Neural crest cell (in vitro differentiated cells): ENCODE results near the gene MOGAT2. TPM values are rescaled to one million over a fixed set of nuclear protein-coding genes. Genes with fewer than 3 reads are reported as not detected.

Source experiments
- DNase-seq: peaks from one replicate; pipeline ENCODE4 v3.0.0; 2021; ENCODE audit warnings: low read depth, mixed read lengths, low spot score
- H3K27ac Mint-ChIP-seq: one replicate; pipeline ENCODE4 v1.8.0; 2021; ENCODE audit warnings: mild to moderate bottlenecking, mixed read lengths; ENCODE audit not compliant: unreplicated experiment
- H3K27me3 Mint-ChIP-seq: 2 replicates; pipeline ENCODE4 v1.8.0; 2021; ENCODE audit warnings: low read depth, mild to moderate bottlenecking, mixed read lengths
- H3K36me3 Mint-ChIP-seq: 2 replicates; pipeline ENCODE4 v1.8.0; 2021; ENCODE audit warnings: low read depth, mild to moderate bottlenecking, mixed read lengths
- H3K4me1 Mint-ChIP-seq: 2 replicates; pipeline ENCODE4 v1.8.0; 2021; ENCODE audit warnings: mixed read lengths
- H3K4me3 Mint-ChIP-seq: one replicate; pipeline ENCODE4 v1.8.0; 2021; ENCODE audit warnings: mild to moderate bottlenecking, mixed read lengths
- H3K9me3 Mint-ChIP-seq: 2 replicates; pipeline ENCODE4 v1.8.0; 2021; ENCODE audit warnings: mixed read lengths
- total RNA-seq: library from RNA; stranded (reverse); gene quantifications from 2 replicates; pipeline ENCODE4 v1.2.1, GENCODE V29; 2021
- TF ChIP-seq, protein P1 (sequence below): fragments of 200-600 bp; sonication (generic); conservative IDR thresholded peaks from 2 replicates; pipeline ENCODE4 v1.5.0; 2021; ENCODE audit warnings: antibody characterized with exemption, mild to moderate bottlenecking

Gene MOGAT2
- total RNA-seq, 1 donor from 2014 or later = not detected

DNA sequence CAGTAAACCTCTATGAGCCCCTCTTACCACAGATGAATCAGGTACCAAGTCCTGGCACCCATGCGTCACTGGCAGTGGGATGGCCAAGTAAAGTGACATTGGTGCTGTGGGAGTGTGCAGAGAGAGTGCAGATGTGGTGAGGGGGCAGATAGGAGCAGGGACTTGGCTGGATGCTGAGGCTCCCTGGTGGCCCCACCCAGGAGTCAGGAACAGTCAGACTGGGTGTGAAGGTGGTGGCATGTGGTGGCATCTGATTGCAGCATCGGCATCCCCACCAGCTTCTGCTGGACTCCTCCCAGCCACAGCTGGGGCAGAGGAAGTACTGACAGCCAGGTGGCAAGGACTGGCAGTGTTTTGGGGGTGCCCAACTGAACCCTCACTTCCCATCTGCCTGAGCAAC, 62.3 kb downstream of the MOGAT2 start:
- DNase-seq = no peak
- H3K4me3 Mint-ChIP-seq = no peak overlapping the region
- H3K27ac Mint-ChIP-seq = no peak overlapping the region
- TF ChIP-seq, protein P1, sequence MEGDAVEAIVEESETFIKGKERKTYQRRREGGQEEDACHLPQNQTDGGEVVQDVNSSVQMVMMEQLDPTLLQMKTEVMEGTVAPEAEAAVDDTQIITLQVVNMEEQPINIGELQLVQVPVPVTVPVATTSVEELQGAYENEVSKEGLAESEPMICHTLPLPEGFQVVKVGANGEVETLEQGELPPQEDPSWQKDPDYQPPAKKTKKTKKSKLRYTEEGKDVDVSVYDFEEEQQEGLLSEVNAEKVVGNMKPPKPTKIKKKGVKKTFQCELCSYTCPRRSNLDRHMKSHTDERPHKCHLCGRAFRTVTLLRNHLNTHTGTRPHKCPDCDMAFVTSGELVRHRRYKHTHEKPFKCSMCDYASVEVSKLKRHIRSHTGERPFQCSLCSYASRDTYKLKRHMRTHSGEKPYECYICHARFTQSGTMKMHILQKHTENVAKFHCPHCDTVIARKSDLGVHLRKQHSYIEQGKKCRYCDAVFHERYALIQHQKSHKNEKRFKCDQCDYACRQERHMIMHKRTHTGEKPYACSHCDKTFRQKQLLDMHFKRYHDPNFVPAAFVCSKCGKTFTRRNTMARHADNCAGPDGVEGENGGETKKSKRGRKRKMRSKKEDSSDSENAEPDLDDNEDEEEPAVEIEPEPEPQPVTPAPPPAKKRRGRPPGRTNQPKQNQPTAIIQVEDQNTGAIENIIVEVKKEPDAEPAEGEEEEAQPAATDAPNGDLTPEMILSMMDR = no peak
- H3K9me3 Mint-ChIP-seq = no peaks in the 10 kb centered on the region
- H3K4me1 Mint-ChIP-seq = no peaks in the 10 kb centered on the region
- no peaks in the 10 kb centered on the region for H3K27me3 Mint-ChIP-seq
- no peaks in the 10 kb centered on the region for H3K36me3 Mint-ChIP-seq

DNA sequence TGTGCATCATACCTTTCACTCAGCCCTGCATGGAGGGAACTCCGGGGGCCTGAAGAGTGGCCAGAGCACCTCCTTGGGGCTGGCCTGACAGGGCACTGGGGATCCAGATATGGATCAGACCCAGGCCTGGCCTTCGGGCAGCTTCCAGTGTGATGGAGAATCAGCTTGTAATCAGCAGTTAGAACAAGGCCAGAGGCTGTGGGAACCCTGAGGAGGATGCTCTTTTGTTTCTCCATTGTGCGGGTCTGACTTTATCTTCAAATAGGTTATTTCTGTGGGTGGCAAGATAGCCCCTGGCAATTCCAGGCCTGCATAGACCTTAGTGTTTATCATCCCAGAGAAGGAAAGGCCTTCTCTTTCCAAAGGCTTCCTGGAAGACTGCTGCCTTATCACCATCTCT, 63.2 kb downstream of the MOGAT2 start:
- DNase-seq = no peak
- Mint-ChIP-seq H3K27me3 (no peaks in the 10 kb centered on the region), H3K4me1 (no peaks in the 10 kb centered on the region), H3K27ac (no peak overlapping the region), H3K36me3 (no peaks in the 10 kb centered on the region), H3K4me3 (no peak overlapping the region), H3K9me3 (no peaks in the 10 kb centered on the region)
- TF ChIP-seq, protein P1 = no peak

DNA sequence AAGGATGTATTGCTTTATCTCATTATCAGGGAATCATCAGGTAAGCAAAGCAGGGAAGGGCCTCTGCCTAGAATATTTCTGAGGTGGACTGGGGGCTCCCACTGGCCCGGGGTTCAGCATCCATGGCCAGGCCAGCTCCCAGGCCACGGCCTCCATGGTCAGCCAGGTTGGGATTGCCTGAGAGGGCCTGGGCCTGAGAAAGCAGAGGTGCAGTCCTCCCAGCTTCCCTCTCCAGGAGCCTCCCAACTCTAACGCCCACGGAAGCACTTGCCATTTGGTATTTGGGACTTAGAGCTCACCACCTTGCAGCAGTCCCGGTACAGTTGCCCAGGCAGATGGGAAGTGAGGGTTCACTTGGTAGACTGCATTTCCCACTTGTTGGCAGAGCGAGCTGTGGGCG, 63.7 kb downstream of the MOGAT2 start:
- H3K4me3 Mint-ChIP-seq = no peak overlapping the region
- DNase-seq = no peak
- H3K27ac Mint-ChIP-seq = no peak overlapping the region
- no peaks in the 10 kb centered on the region for H3K9me3 Mint-ChIP-seq
- TF ChIP-seq, protein P1 = no peak
- H3K27me3 Mint-ChIP-seq = no peaks in the 10 kb centered on the region
- no peaks in the 10 kb centered on the region for H3K36me3 Mint-ChIP-seq
- H3K4me1 Mint-ChIP-seq = no peaks in the 10 kb centered on the region

DNA sequence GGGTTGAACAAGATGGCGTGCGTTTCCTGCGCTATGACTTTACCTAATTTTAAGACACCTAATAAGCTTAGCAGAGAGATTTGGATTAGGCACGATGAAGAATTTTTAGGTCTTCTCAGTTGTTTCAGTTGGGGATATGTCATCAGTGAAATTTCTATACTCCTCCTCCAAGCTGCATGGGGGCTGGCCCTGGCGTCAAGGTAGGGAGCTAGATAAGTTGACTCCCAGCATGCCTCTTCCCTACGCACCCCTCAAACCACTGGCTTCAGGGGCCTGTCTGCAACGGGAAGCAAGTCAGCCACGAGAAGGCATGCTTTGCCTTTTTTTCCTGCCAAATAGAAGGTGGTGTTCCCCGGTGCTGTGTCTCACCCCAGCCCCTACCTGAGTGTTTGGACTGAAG, 64.2 kb downstream of the MOGAT2 start:
- Mint-ChIP-seq H3K36me3 (no peaks in the 10 kb centered on the region), H3K9me3 (no peaks in the 10 kb centered on the region), H3K4me3 (no peak overlapping the region), H3K27ac (no peak overlapping the region), H3K27me3 (no peaks in the 10 kb centered on the region), H3K4me1 (no peaks in the 10 kb centered on the region)
- TF ChIP-seq, protein P1 = no peak
- no peak for DNase-seq

Other genes with a start within 250 kb of the MOGAT2 start
- gene GDPD5, start 191.9 kb upstream of the MOGAT2 start, total RNA-seq = 13.3 and 15.4 TPM in 2 replicates
- gene SERPINH1, start 155.6 kb upstream of the MOGAT2 start, total RNA-seq = 179 and 191 TPM in 2 replicates
- 52.7 and 57.7 TPM in 2 replicates for gene MAP6, start 48.8 kb upstream of the MOGAT2 start, total RNA-seq
- 0.93 and 1.1 TPM in 2 replicates for gene DGAT2, start 50.9 kb downstream of the MOGAT2 start, total RNA-seq
- 24.1 and 29.0 TPM in 2 replicates for gene UVRAG, start 97.4 kb downstream of the MOGAT2 start, total RNA-seq